AG04449 (cell line): ENCODE data around the gene SETD1B.

Source experiments
- CTCF ChIA-PET: fragments of 350-600 bp; formaldehyde crosslinking; extraction: SDS; loops from one replicate; lab custom pipeline; 2021; ENCODE audit warnings: antibody characterized with exemption; lab: Yijun Ruan, JAX
- POLR2A ChIA-PET: fragments of 400-600, 350-600 bp; formaldehyde crosslinking; extraction: SDS; loops from one replicate; lab custom pipeline; 2020; ENCODE audit warnings: antibody characterized with exemption, inconsistent platforms; lab: Yijun Ruan, JAX
- DNase-seq: peaks from one replicate; pipeline ENCODE4 v3.0.0-alpha.2; 2010; ENCODE audit warnings: low read depth, low spot score
- H3K4me3 ChIP-seq: 2 replicates; pipeline ENCODE4 v1.5.1; 2011; ENCODE audit warnings: low read depth, mild to moderate bottlenecking, control low read depth, low read length
- CTCF ChIP-seq: IDR thresholded peaks from one replicate; pipeline ENCODE4 v1.5.1; 2011; ENCODE audit warnings: mild to moderate bottlenecking, moderate library complexity, low read length, control low read depth, inconsistent platforms; ENCODE audit not compliant: insufficient read depth; ENCODE audit errors: missing control alignments

The SETD1B gene

GRCh38 chr12:121793440-121793837, 10.4 kb upstream of the SETD1B start, which contains the start of gene RHOF:
TSS of gene RHOF (minus strand) at chr12:121793688. CDS start at chr12:121793633, 55 bp downstream.
- CTCF ChIA-PET, result interaction anchor here (0.5 to 32.5 kb wide), 37 partner anchors 6 to 288 kb away, joined by 3 to 1100 read pairs (median 7); partner anchors contain the start of genes PSMD9, RHOF, SETD1B and TMEM120B
- H3K4me3 ChIP-seq, result peak within 1 kb of the TSS; percentile 59
- TF ChIP-seq CTCF, result no peak
- no peak for DNase-seq
- POLR2A ChIA-PET, result interaction anchor here (0.5 to 3.9 kb wide), 6 partner anchors 9 to 189 kb away, joined by 3 to 39 read pairs (median 8); partner anchors contain the start of genes PSMD9 and SETD1B

GRCh38 chr12:121793838-121794533, 9.8 kb upstream of the SETD1B start:
- CTCF ChIA-PET, result interaction anchor here (0.5 to 32.5 kb wide), 63 partner anchors 7 to 311 kb away, joined by 3 to 1100 read pairs (median 5); partner anchors contain the start of genes CFAP251, MORN3, PSMD9 and RHOF
- H3K4me3 ChIP-seq, result peak overlapping the region; percentile 59
- DNase-seq, result peak; percentile 69
- POLR2A ChIA-PET, result interaction anchor here (0.7 to 3.9 kb wide), 8 partner anchors 9 to 158 kb away, joined by 3 to 39 read pairs (median 4); partner anchors contain the start of genes PSMD9, SETD1B and TMEM120B
- peak; percentile 100 for TF ChIP-seq CTCF

GRCh38 chr12:121794534-121795033, 9.2 kb upstream of the SETD1B start:
- DNase-seq, result no peak
- TF ChIP-seq CTCF, result no peak
- POLR2A ChIA-PET, result interaction anchor here (0.6 to 3.9 kb wide), 10 partner anchors 9 to 258 kb away, joined by 3 to 39 read pairs (median 4); partner anchors contain the start of genes PSMD9, SETD1B and TMEM120B
- CTCF ChIA-PET, result interaction anchor here (0.8 to 32.5 kb wide), 59 partner anchors 7 to 312 kb away, joined by 3 to 1100 read pairs (median 5); partner anchors contain the start of genes CFAP251, MORN3, PSMD9 and RHOF
- H3K4me3 ChIP-seq, result peak overlapping the region; percentile 26

- TF ChIP-seq CTCF, result peak; percentile 96
- CTCF ChIA-PET, result interaction anchor here (0.9 to 32.5 kb wide), 37 partner anchors 8 to 313 kb away, joined by 3 to 1100 read pairs (median 6); partner anchors contain the start of genes PSMD9, RHOF, SETD1B and TMEM120B
- H3K4me3 ChIP-seq, result peak overlapping the region; percentile 26; the same call in 1 of the 2 replicates
- POLR2A ChIA-PET, result interaction anchor here (0.6 to 3.9 kb wide), 8 partner anchors 8 to 259 kb away, joined by 3 to 39 read pairs (median 4); partner anchors contain the start of genes PSMD9 and SETD1B
- no peak for DNase-seq
These were observed 8.5 kb upstream of the SETD1B start for GRCh38 chr12:121795034-121795968.

- DNase-seq, result no peak
- peak overlapping the region; percentile 38 for H3K4me3 ChIP-seq
- POLR2A ChIA-PET, result interaction anchor here (0.6 to 3.9 kb wide), 3 partner anchors 14 to 95 kb away, joined by 3 to 39 read pairs (median 12); partner anchors contain the start of gene PSMD9
- CTCF ChIA-PET, result interaction anchor here (0.9 to 32.5 kb wide), 11 partner anchors 9 to 244 kb away, joined by 3 to 1100 read pairs (median 70); partner anchors contain the start of genes PSMD9, RHOF, SETD1B and TMEM120B
- TF ChIP-seq CTCF, result peak; percentile 35
These were observed 6.7 kb upstream of the SETD1B start for GRCh38 chr12:121796855-121797751.
